Body of pancreas (tissue), 4 donors: ENCODE measurements around the gene TMEM181. TPM values are rescaled to one million over a fixed set of nuclear protein-coding genes. Genes with fewer than 3 reads are reported as not detected.

ENCODE experiments used
- ATAC-seq: fragments of 150-250 bp; one replicate; pipeline ENCODE4 v1.9.1; 2016
- DNase-seq, 4 donors: peaks; one replicate each; pipeline ENCODE4 v3.0.0-alpha.2; 2019
- H3K27ac ChIP-seq, 4 donors: fragments of 200-600 bp; sonication (generic); 1 replicate in 3 of 4; 2 replicates in 1 of 4; pipeline versions ENCODE4 v1.5.1 to v1.6.1; 2016 to 2019; ENCODE audit warnings: mild to moderate bottlenecking in 1 of 4, mixed read lengths in 1 of 4, moderate library complexity in 1 of 4
- H3K27me3 ChIP-seq, 2 donors: fragments of 200-600 bp; sonication (generic); one replicate each; pipeline ENCODE4 v1.6.0; 2016; ENCODE audit warnings: mild to moderate bottlenecking in 1 of 2
- H3K36me3 ChIP-seq, 2 donors: fragments of 200-600 bp; sonication (generic); replicated peaks in 1 of 2; 2 replicates each; pipeline ENCODE4 v1.5.1; 2016; ENCODE audit warnings: low read depth in 2 of 2; ENCODE audit not compliant: insufficient read depth in 1 of 2
- H3K4me1 ChIP-seq: fragments of 200-600 bp; sonication (generic); one replicate; pipeline ENCODE4 v1.6.0; 2016
- H3K4me3 ChIP-seq, 2 donors: fragments of 200-600 bp; sonication (generic); 1 replicate in 1 of 2; 2 replicates in 1 of 2; pipeline ENCODE4 v1.5.1; 2016 to 2019
- H3K9me3 ChIP-seq, 3 donors: fragments of 200-600 bp; sonication (generic); 1 replicate in 2 of 3; 2 replicates in 1 of 3; pipeline ENCODE4 v1.5.1; 2016
- POLR2A ChIP-seq, 3 donors: fragments of 450-650 bp; IDR thresholded peaks; one replicate each; pipeline ENCODE4 v1.6.1; 2016; ENCODE audit warnings: antibody characterized with exemption in 3 of 3, mild to moderate bottlenecking in 2 of 3
- WGBS, 2 donors: methylation state at CpG; one replicate each; pipeline ENCODE4 v1.1.5; 2017; 5-methylcytosine and 5-hydroxymethylcytosine counted together
- intact Hi-C: fragments of 100-400 bp; cut with DNase I; formaldehyde crosslinking; loops from one replicate; pipeline ENCODE4 v1.15.1; 2023
- total RNA-seq, 2 donors: library from RNA; depleted of rRNA; stranded (reverse); fragments of >200 nt; gene quantifications; one replicate each; pipeline ENCODE4 v1.1.0, GENCODE V29; 2016
- TF ChIP-seq, protein P1 (sequence below), 7 experiments: fragments of 450-650 bp in 4 of 7; fragments of 200-600 bp in 3 of 7; sonication (generic) in 3 of 7; IDR thresholded peaks; one replicate each; pipeline ENCODE4 v1.5.1; 2016 to 2019; ENCODE audit warnings: antibody characterized with exemption in 7 of 7

TMEM181 gene
- total RNA-seq, 2 donors from 2014 or later: 19.8 to 34.2 TPM

DNA sequence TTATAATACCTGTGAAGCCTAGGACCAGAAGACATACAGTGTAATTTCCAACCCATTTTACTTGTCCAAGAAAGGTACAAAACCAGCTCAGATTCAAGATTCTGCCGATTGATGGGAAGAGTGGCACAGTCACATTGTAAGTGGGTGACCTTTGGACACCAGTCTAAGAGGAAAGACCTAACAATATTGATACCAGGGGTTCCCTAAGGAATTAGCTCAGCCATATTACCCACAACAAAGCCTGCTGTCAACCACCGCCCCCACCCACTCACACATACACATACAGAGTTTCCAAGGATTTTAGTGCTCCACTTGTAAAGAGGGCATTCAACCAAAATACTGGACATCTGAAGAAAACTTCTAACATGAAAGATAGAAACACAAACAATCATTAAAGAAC, 27.9 kb upstream of the TMEM181 start:
- Histone ChIP-seq H3K9me3 (no peaks in the 10 kb centered on the region), H3K27me3 (no peaks in the 10 kb centered on the region), H3K27ac (no peak overlapping the region), H3K4me3 (no peak overlapping the region), H3K36me3 (no peaks in the 10 kb centered on the region), H3K4me1 (no peaks in the 10 kb centered on the region)
- ATAC-seq (no peak), DNase-seq (no peak)
- 73 to 96% methylated on average over 2 of the region's 2 CpGs for WGBS, 2 donors
- intact Hi-C loops: no loop called here
- TF ChIP-seq, protein P1, sequence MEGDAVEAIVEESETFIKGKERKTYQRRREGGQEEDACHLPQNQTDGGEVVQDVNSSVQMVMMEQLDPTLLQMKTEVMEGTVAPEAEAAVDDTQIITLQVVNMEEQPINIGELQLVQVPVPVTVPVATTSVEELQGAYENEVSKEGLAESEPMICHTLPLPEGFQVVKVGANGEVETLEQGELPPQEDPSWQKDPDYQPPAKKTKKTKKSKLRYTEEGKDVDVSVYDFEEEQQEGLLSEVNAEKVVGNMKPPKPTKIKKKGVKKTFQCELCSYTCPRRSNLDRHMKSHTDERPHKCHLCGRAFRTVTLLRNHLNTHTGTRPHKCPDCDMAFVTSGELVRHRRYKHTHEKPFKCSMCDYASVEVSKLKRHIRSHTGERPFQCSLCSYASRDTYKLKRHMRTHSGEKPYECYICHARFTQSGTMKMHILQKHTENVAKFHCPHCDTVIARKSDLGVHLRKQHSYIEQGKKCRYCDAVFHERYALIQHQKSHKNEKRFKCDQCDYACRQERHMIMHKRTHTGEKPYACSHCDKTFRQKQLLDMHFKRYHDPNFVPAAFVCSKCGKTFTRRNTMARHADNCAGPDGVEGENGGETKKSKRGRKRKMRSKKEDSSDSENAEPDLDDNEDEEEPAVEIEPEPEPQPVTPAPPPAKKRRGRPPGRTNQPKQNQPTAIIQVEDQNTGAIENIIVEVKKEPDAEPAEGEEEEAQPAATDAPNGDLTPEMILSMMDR (IDR thresholded peaks at IDR 0.05): no peak
- TF ChIP-seq POLR2A (IDR thresholded peaks at IDR 0.05): no peak

DNA sequence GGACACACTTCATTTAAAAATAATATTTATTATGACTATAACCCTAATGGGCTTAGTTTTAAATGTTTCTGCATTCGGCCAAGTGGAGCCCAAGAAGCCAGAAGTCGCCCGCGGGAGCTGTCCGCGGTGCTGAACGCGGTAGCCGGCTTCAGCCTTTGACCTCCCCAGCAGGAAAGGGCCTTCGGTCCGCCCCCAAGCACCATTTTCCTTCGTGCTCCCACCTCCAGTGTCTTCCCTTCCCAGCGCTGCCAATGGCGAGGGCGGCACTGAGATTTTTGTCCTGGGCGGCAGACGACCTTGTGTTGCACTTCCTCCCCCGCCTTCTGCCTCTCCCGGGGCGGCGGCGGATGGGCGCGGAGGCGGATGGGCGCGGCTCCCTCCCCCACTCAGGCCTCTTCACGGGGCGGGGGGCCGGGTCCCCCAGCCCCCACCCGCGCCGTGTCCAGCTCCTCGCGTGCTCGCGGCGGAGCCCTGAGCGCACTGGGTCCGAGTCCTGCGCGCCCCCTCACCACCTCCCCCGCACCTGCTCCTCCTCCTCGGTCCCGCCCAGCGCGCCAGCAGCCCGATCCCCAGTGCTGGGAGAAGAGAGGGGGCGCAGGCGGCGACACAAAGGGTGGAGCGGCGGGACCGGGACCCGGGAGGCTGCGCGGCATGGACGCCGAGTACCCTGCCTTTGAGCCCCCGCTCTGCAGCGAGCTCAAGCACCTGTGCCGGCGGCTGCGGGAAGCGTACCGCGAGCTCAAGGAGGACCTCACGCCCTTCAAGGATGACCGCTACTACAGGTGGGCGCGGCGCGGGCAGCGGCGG, 23.6 kb upstream of the TMEM181 start:
- peak overlapping the region in 2 of 4 donors; percentile 53 to 71 for H3K27ac ChIP-seq
- peak in 1 of 3 donors; percentile 27 for TF ChIP-seq POLR2A (IDR thresholded peaks at IDR 0.05)
- TF ChIP-seq, protein P1 (IDR thresholded peaks at IDR 0.05): no peak
- ATAC-seq (peak; percentile 81), DNase-seq (peak; percentile 78 to 86 (median 80))
- no peaks in the 10 kb centered on the region for H3K36me3 ChIP-seq
- H3K9me3 ChIP-seq: no peaks in the 10 kb centered on the region
- 0 to 1% methylated on average over 11 to 60 of the region's 75 CpGs for WGBS, 2 donors
- peak overlapping the region; percentile 28 to 71 for H3K4me3 ChIP-seq
- intact Hi-C loops: no loop called here
- H3K4me1 ChIP-seq: peaks cover 5% of the 10 kb centered on the region
- no peaks in the 10 kb centered on the region for H3K27me3 ChIP-seq

DNA sequence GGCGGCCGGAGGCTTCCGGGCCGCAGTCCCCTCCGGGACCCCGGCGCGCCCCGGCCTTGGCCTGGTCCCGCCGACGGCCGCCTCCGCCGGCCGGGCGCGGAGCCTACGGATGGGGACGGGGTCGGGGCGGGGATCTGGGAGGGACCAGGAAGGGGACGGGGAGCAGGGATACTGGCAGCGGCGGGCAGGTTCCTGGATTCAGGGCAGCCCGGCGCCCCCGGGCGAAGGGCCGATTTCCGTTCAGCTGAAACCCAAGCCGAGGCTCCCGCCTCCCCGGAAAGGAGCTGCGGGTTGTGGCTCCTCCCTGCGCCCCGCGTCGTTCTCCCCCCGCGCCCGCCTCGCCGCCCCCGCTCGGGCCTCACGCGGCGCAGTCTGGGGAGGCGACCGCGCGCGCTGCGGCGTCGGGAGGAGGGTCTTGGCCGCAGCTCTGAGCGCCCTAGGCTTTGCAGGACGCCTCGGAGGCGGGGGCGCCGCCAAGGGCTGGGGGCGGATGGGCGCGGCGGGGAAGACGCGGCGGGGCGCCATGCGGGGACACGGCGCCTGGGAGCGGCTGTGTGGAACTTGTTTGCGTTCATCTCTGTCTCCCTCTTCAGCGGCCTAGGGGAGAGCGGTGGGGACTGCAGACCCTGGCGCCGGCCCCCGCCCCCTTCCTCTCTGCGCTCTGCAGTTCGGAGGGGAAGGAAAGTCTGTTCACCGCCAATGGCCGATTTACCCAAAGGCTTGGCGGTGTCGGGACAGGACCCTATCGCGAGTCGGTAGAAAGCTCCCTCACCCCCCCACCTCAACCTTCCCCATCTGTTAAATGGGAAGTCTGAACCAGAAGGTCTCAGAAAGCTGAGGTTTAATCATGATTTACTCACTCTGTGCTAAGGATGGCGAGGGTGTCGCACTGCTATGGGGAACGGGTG, 22.7 kb upstream of the TMEM181 start:
- H3K27ac ChIP-seq: peak overlapping the region in 2 of 4 donors; percentile 26 to 53
- 8 to 13% methylated on average over 15 to 47 of the region's 94 CpGs for WGBS, 2 donors
- no peaks in the 10 kb centered on the region for H3K27me3 ChIP-seq
- H3K36me3 ChIP-seq: no peaks in the 10 kb centered on the region
- DNase-seq: peak; percentile 41 to 62 (median 51)
- no peaks in the 10 kb centered on the region for H3K9me3 ChIP-seq
- peak overlapping the region in 1 of 2 donors; percentile 43 for H3K4me3 ChIP-seq
- peaks cover 5% of the 10 kb centered on the region for H3K4me1 ChIP-seq
- peak in 2 of 3 donors; percentile 10 to 19 for TF ChIP-seq POLR2A (IDR thresholded peaks at IDR 0.05)
- TF ChIP-seq, protein P1 (IDR thresholded peaks at IDR 0.05): no peak
- peak; percentile 77 for ATAC-seq
- intact Hi-C loops: no loop called here

DNA sequence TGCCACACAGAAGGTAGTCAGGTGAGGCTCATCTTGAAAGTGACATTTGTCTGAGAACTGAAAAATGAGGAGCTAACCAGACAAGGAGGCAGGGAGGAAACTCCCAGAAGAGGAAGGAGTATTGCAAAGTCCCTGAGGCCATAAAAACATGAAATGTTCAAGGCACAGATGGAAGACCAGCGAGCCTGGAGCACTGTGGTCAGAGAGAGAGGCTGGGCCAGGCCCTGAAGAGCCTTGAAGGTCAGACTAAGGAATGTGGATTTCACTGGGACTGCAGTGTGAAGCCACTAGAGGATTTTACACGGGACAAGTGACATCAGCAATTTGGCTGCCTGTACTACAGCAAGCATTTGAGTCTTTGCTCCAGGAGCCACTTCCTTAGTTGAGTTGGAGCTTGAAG, 21.1 kb upstream of the TMEM181 start:
- ATAC-seq (no peak), DNase-seq (no peak)
- Histone ChIP-seq H3K4me1 (peaks cover 5% of the 10 kb centered on the region), H3K9me3 (no peaks in the 10 kb centered on the region), H3K27ac (no peak overlapping the region), H3K4me3 (no peak overlapping the region), H3K36me3 (no peaks in the 10 kb centered on the region), H3K27me3 (no peaks in the 10 kb centered on the region)
- TF ChIP-seq, protein P1 (IDR thresholded peaks at IDR 0.05): no peak
- no peak for TF ChIP-seq POLR2A (IDR thresholded peaks at IDR 0.05)
- 50 to 57% methylated on average over 2 of the region's 2 CpGs for WGBS, 2 donors
- intact Hi-C loops: no loop called here
